T-helper 9 cell (primary cell): ENCODE data around the gene TESK2.
"Not testable (repeated sequence)": the region's sequence is repeated elsewhere in the genome, so short reads cannot be mapped to it uniquely, and the experiment has no call there.

Experiments used
- DNase-seq: peaks from one replicate; pipeline ENCODE4 v3.0.0-alpha.2; 2020
- total RNA-seq, 2 donors: gene quantifications; one replicate each; lab custom pipeline; 2026; lab: John Stamatoyannopoulos, UW

The TESK2 gene
- 6.4 to 7.5 reads per million in 2 donors for total RNA-seq

DNA sequence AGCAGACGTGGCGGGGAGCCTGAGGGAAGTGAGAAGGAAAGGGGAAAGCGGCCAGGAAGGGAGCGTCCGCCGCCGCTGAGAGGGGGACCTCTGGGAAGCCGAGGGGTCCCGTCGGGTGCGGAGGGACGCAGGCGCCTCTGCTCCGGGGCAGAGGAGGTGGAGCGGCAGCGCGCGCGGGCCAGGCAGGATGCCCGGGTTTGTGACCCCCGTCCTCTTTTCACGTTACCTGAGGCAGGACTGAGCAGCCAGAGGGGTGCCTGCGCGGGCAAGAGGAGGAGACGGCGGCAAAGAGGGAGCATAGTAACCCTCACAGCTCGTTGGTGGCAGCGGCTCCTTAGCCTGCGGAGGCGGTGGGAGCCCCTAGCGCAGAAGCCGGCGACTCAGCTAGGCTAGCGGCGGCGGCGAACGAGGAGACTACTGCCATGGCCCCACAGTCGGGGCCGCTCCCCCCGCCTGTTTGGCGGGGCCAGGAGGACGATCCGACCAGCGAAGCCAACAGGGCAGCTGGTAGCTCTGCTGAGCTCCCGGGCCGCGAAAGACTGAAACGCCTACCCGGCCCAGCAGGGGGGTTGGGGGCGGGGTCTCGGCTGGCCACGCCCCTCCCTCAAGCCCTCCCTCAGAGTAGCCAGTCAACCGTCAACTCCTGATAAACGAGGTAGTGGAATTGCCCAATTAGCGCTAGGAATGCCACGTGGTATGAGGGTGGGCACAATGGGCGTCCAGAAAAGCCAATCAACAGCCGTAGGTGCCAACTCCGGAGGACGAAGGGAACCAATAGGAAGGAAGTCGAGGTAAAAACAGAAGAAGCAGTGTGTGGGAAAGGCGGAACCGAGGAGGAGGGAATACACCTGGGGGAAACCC lies at the start of gene TESK2:
TSS of gene TESK2 (minus strand) at position 538 of the 861 bp plus-strand sequence. CDS start 33,378 bp downstream, outside the sequence.
- DNase-seq, result peak; percentile 92

- DNase-seq, result no peak
These were observed 45.9 kb upstream of the TESK2 start for GRCh38 chr1:45536886-45537285.

GRCh38 chr1:45535988-45536766 lies 45.2 kb upstream of the TESK2 start:
- DNase-seq, result no peak

DNA sequence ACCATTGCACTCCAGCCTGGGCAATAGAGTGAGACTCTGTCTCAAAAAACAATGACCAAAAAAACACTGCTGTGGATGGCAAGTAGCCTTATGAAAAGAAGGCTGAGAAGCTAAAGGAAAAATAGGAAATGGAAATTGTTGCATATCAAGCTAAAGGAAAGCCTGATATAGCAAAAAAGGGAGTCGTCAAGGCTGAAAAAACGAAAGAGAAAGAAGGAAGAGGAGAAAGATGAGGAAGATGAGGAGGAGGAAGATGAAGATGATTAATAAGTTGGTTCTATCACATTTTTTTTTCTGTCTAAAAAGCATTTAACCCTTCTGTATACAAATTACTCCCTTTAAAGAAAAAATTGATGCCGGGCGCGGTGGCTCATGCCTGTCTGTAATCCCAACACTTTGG lies 40.9 kb upstream of the TESK2 start:
- DNase-seq, result no peak

- no peak for DNase-seq
These were observed 39.7 kb upstream of the TESK2 start for GRCh38 chr1:45530632-45531135.

DNA sequence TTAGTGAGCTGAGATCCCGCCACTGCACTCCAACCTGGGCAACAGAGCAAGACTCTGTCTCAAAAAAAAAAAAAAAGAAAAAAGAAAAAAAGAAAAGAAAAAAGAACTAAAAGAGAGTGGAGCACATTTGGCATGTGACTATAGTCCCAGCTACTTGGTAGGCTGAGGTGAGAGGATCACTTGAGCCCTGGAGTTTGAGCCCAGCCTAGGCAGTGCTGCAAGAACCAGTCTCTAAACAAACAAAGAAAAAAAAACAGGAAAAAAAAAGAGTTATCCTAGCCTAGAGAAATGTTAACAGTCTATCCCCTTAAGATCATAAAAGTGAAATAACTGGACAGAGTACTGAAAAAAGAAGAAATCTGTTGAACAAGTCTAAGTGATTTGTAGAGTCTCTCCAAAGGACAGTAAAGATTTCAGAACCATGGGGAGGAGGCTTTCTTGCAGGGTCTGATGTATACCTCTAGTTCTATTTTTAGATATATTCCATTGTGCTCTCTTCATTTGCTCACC lies 35.2 kb upstream of the TESK2 start:
- DNase-seq, result no peak

DNA sequence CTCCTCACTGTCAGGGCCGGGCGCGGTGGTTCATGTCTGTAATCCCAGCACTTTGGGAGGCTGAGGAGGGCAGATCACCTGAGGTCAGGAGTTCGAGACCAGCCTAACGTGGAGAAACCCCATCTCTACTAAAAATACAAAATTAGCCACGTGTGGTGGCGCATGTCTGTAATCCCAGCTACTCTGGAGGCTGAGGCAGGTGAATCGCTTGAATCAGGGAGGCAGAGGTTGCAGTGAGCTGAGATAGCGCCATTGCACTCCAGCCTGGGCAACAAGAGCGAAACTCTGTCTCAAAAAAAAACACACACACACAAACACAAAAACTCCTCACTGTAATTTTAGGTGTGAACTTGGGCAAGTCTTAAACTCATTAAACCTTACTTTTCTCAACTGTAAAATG lies 33.0 kb upstream of the TESK2 start:
- DNase-seq, result not testable (repeated sequence)

DNA sequence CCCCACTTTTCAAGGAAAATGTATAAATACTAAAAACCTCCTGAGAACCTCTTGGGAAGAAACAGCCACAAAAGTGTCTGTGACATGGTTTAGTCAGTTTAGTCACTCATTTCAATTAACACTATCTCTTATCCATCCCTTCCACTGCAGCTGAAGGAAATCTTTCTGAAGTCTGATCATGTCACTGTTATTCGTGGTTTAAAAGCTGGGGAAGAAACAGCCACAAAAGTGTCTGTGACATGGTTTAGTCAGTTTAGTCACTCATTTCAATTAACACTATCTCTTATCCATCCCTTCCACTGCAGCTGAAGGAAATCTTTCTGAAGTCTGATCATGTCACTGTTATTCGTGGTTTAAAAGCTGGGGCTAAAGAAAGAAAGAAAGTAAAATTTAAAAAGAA lies 32.6 kb upstream of the TESK2 start:
- DNase-seq, result not testable (repeated sequence)

DNA sequence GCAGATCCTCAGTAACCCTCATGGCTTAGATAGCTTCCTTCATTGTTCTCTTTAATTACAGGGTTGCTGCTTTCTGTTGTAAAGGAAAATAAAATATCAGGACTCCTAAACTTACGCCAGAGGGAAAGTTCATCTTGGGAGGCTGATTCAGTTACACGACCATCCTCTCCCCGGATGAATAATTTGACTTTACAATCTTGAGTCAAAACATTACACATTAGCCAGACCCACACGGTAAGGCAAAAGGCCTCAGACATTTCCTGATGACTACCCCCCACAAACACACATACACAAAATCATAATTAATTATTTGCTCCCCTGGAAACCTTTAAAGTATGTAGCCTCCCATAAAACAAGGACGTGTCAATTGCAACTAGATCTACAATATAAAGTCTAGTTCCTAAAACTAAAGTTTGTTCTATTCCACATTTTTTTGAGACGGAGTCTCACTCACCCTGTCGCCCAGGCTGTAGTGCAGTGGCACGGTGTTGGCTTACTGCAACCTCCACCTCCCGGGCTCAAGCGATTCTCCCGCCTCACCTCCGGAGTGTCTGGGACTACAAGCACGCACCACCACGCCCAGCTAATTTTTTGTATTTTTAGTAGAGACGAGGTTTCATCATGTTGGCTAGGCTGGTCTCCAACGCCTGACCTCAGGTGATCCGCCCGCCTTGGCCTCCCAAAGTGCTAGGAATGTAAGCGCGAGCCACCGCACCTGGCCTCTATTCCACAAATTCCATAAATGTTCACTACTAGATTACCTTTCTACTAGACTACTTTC lies 31.6 kb upstream of the TESK2 start:
- DNase-seq, result no peak

DNA sequence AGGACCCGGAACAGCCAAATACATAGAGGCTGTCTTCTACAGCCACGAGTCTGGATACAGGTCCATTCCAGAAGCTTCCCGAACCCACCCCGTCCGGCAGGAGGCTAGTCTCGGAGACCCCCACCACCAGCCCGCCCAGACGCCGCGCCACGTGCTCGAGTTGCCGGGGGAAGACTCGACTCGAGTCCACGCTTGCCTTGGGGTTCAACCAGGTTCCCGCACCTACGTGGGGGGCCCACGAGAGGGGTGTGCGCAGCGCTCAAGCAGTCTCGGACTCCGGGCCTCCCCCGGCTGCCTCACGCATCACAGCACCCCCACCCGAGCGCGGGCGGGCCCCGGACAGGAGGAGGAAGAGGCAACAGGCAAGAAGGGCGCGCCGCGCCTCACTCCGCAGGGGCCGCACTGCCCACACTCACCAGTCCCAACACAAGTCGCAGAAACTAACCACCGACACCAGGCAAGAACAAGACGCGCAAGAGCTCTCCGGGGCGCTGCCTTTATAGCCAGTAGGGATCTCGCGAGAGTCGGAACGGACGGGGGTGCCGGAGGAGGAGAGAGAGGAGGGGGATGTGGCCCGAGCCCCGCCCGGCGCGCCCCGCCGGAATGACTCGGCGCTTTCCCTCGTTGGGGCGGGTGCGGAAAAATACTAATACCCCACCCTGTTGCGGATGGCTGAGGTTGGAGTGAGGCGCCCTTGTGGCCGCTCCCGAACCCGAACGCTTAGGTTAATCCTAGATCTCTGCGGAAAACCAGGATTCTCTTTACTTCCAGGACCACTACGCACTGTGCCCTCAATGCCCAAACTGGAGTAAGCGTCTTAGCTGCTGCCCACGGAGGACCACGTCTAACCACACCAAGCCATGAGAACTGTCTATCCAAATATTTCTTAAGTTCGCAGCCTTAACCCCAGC lies 30.7 kb upstream of the TESK2 start, which contains the start of gene PRDX1:
TSS of gene PRDX1 (minus strand) at position 472 of the 911 bp plus-strand sequence. CDS start 2,841 bp downstream, outside the sequence.
- peak; percentile 96 for DNase-seq

DNA sequence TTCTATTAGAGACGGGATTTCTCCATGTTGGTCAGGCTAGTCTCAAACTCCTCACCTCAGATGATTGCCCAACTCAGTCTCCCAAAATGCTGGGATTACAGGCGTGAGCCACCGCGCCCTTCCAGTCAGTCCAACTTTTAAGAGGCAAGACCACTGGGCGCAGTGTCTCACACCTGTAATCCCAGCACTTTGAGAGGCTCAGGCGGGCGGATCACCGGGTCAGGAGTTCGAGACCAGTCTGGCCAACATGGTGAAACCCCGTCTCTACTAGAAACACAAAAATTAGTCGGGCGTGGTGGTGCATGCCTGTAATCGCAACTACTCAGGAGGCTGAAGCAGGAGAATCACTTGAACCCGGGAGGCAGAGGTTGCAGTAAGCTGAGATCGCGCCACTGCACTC lies 28.8 kb upstream of the TESK2 start:
- DNase-seq, result not testable (repeated sequence)

DNA sequence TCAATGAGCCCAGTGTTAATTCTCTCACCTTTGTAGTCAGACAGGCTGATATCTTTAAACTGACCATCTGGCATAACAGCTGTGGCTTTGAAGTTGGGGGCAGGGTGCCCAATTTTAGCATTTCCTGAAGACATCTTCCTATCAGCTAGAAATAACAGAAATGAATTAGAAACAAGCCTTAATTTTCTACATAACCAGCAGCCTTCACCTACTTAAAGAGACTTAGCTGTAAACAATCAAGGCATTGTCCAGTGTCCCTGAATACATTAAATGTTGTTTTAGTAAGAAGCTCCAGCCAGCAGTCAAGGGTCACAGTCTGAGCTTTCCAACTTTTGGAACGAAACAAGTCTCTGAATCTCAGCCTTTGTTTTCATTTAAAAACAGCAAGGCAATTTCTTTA lies 27.9 kb upstream of the TESK2 start:
- DNase-seq, result no peak

- not testable (repeated sequence) for DNase-seq
These were observed 27.4 kb upstream of the TESK2 start for GRCh38 chr1:45518366-45518765.

- DNase-seq, result no peak
These were observed 25.5 kb upstream of the TESK2 start for GRCh38 chr1:45516465-45516864.

DNA sequence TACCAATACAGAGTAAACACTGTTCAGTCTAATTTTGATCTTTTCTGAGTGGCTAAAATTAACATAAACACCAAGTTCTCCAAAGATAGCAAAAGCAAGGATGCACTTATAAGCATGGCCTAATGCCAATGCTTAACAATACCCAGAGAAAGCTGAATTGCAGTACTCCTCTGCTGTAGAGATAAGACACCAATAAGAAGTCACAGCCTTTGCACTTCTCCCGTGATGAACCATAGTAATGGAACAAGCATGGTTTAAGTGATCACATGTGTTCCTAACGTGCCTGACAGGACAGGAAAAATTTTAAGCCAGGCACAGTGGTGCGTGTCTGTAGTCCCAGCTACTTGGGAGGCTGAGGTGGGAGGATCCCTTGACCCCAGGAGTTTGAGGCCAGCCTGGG lies 25.1 kb upstream of the TESK2 start:
- DNase-seq, result no peak

GRCh38 chr1:45513532-45514260 lies 22.7 kb upstream of the TESK2 start:
- not testable (repeated sequence) for DNase-seq

- DNase-seq, result peak; percentile 44
These were observed 21.7 kb upstream of the TESK2 start for GRCh38 chr1:45512641-45513054.

GRCh38 chr1:45510972-45511527 lies 20.1 kb upstream of the TESK2 start:
- DNase-seq, result no peak

GRCh38 chr1:45510036-45510971 lies 19.3 kb upstream of the TESK2 start:
- DNase-seq, result no peak
